H1 (cell line): ENCODE data around the gene LAMP5. TPM values are rescaled to one million over a fixed set of nuclear protein-coding genes. Genes with fewer than 3 reads are reported as not detected.

Experiments used
- BACH1 ChIP-seq: IDR thresholded peaks from 2 replicates; pipeline ENCODE4 v1.6.1; 2012; ENCODE audit warnings: low read length, improper control_type of control experiment
- CHD7 ChIP-seq: fragments of 300-600 bp; sonication (generic); IDR thresholded peaks from 2 replicates; pipeline ENCODE4 v1.7.1; 2012; ENCODE audit warnings: low read length, moderate library complexity, mild to moderate bottlenecking, inconsistent platforms; ENCODE audit not compliant: insufficient replicate concordance
- EP300 ChIP-seq, 2 experiments: IDR thresholded peaks; 1 replicate in 1 of 2; 2 replicates in 1 of 2; pipeline ENCODE4 v1.6.1; 2011 to 2012; ENCODE audit warnings: low read depth in 2 of 2, low read length in 2 of 2, mild to moderate bottlenecking in 2 of 2, borderline replicate concordance in 1 of 2, inconsistent platforms in 1 of 2, moderate library complexity in 1 of 2
- TCF12 ChIP-seq: IDR thresholded peaks from 2 replicates; pipeline ENCODE4 v1.6.1; 2011; ENCODE audit warnings: low read depth, mild to moderate bottlenecking, low read length
- polyA plus RNA-seq, 7 experiments: library from polyadenylated mRNA; depleted of rRNA in 3 of 7; stranded (reverse) in 5 of 7; unstranded in 2 of 7; fragments of >200 nt in 5 of 7; fragments of 200-250 nt in 2 of 7; gene quantifications; 1 replicate in 5 of 7; 2 replicates in 1 of 7; 4 replicates in 1 of 7; pipeline versions ENCODE4 v1.2.1 to v1.2.3, GENCODE V29; 2011 to 2013; ENCODE audit warnings: missing spikeins in 2 of 7, mixed read lengths in 2 of 7
- total RNA-seq: library from RNA; stranded (reverse); fragmentation: NEBNext Ultra II Directional; extraction: Animal tissue kit (Norgen Biotek cat#: 25700); gene quantifications from 2 replicates; pipeline ENCODE4 v1.2.1, GENCODE V29; 2021

The LAMP5 gene
- total and polyA plus RNA-seq, 2 of the 8 experiments (the other 6 are each of a cell fraction or from before 2014, with no cell fraction given), result 0.22 to 1.9 TPM

- TF ChIP-seq EP300 (IDR thresholded peaks at IDR 0.05; ENCODE audit: borderline replicate concordance in 1 of 2, low read depth in 2 of 2, low read length in 2 of 2), result no peak
- TF ChIP-seq CHD7, result no peak
- no peak for TF ChIP-seq TCF12
- TF ChIP-seq BACH1, result no peak
Observed at GRCh38 chr20:9480066-9480465, 34.3 kb upstream of the LAMP5 start (continued).
